H1 (cell line): ENCODE results near the gene GTF2H1. TPM values are rescaled to one million over a fixed set of nuclear protein-coding genes. Genes with fewer than 3 reads are reported as not detected.

Experiments used
- CTCF ChIA-PET: fragments of 300-600 bp; sonication (Branson Sonifier 250); formaldehyde crosslinking; loops from one replicate; lab custom pipeline; 2021; ENCODE audit not compliant: partially characterized antibody; lab: Charles Lee
- POLR2A ChIA-PET: fragments of 300-600 bp; sonication (Branson Sonifier 250); formaldehyde crosslinking; loops from one replicate; lab custom pipeline; 2021; ENCODE audit warnings: inconsistent platforms; ENCODE audit not compliant: partially characterized antibody; lab: Charles Lee
- DNase-seq, 2 experiments: peaks; one replicate each; pipeline versions ENCODE4 v3.0.0 to v3.0.0-alpha.2; 2010 to 2022; ENCODE audit warnings: low spot score in 2 of 2, low read depth in 1 of 2, mixed read lengths in 1 of 2
- FAIRE-seq: peaks from 2 replicates; lab custom pipeline; 2011; peaks lifted over from hg19 to GRCh38; lab: Jason Lieb, UNC
- H2AFZ ChIP-seq: 2 replicates; pipeline ENCODE4 v1.8.1; 2012; ENCODE audit warnings: low read length, inconsistent platforms
- H2AK5ac ChIP-seq: 2 replicates; pipeline ENCODE4 v1.6.1; 2013; ENCODE audit warnings: low read depth, low read length
- H2BK120ac ChIP-seq: replicated peaks from 2 replicates; pipeline ENCODE3; 2013; ENCODE audit warnings: low read depth, low read length, inconsistent platforms
- H2BK12ac ChIP-seq: 2 replicates; pipeline ENCODE4 v1.6.1; 2013; ENCODE audit warnings: low read depth, low read length
- H2BK15ac ChIP-seq: 2 replicates; pipeline ENCODE4 v1.6.1; 2013; ENCODE audit warnings: low read length
- H2BK20ac ChIP-seq: 2 replicates; pipeline ENCODE4 v1.6.1; 2013; ENCODE audit warnings: low read length
- H2BK5ac ChIP-seq: 2 replicates; pipeline ENCODE4 v1.6.1; 2013; ENCODE audit warnings: low read depth, low read length
- H3K14ac ChIP-seq: 2 replicates; pipeline ENCODE4 v1.6.1; 2013; ENCODE audit warnings: inconsistent platforms; ENCODE audit not compliant: insufficient read length
- H3K18ac ChIP-seq: 2 replicates; pipeline ENCODE4 v1.6.1; 2013; ENCODE audit warnings: low read length; ENCODE audit errors: extremely low read depth
- H3K23ac ChIP-seq: 2 replicates; pipeline ENCODE4 v1.6.1; 2013; ENCODE audit warnings: inconsistent platforms; ENCODE audit not compliant: insufficient read length
- H3K23me2 ChIP-seq: 2 replicates; pipeline ENCODE4 v1.6.1; 2013; ENCODE audit warnings: low read depth, low read length
- H3K27ac ChIP-seq: 2 replicates; pipeline ENCODE4 v1.6.1; 2011; ENCODE audit warnings: low read depth, low read length, inconsistent platforms
- H3K27me3 ChIP-seq, 4 experiments: replicated peaks in 1 of 4; 1 replicate in 1 of 4; 2 replicates in 3 of 4; pipeline versions ENCODE4 v1.6.1 to v1.8.1; 2011 to 2013; ENCODE audit warnings: low read length in 3 of 4, mild to moderate bottlenecking in 3 of 4, inconsistent platforms in 2 of 4, mixed read lengths in 2 of 4, moderate library complexity in 1 of 4; ENCODE audit not compliant: control insufficient read depth in 3 of 4, insufficient read depth in 3 of 4; ENCODE audit errors: extremely low read depth in 1 of 4
- H3K36me3 ChIP-seq, 4 experiments: 2 replicates each; pipeline versions ENCODE4 v1.6.1 to v1.8.1; 2011 to 2013; ENCODE audit warnings: mild to moderate bottlenecking in 4 of 4, low read length in 3 of 4, moderate library complexity in 2 of 4, control low read depth in 1 of 4, inconsistent platforms in 1 of 4; ENCODE audit not compliant: insufficient read depth in 4 of 4, control insufficient read depth in 2 of 4
- H3K4ac ChIP-seq: replicated peaks from 2 replicates; pipeline ENCODE3; 2013; ENCODE audit warnings: low read length, low read depth, mixed read lengths, inconsistent platforms; ENCODE audit not compliant: insufficient read length
- H3K4me1 ChIP-seq, 4 experiments: replicated peaks in 1 of 4; 1 replicate in 1 of 4; 2 replicates in 3 of 4; pipeline versions ENCODE4 v1.6.1 to v1.8.1; 2011 to 2013; ENCODE audit warnings: low read length in 3 of 4, inconsistent platforms in 2 of 4, mixed read lengths in 1 of 4; ENCODE audit not compliant: insufficient read depth in 4 of 4, control insufficient read depth in 3 of 4
- H3K4me2 ChIP-seq, 2 experiments: 2 replicates each; pipeline versions ENCODE4 v1.6.1 to v1.8.1; 2011 to 2013; ENCODE audit warnings: low read depth in 2 of 2, low read length in 2 of 2, control low read depth in 1 of 2, inconsistent platforms in 1 of 2, mild to moderate bottlenecking in 1 of 2; ENCODE audit not compliant: insufficient read depth in 1 of 2
- H3K4me3 ChIP-seq, 4 experiments: fragments of 200-600, 300-600 bp in 1 of 4; sonication (generic), shearing (Covaris generic), sonication (Bioruptor Twin) in 1 of 4; 2 replicates each; pipeline versions ENCODE4 v1.5.1 to v1.8.1; 2011 to 2016; ENCODE audit warnings: low read length in 4 of 4, low read depth in 3 of 4, control low read depth in 2 of 4, inconsistent platforms in 2 of 4, mild to moderate bottlenecking in 2 of 4, mixed read lengths in 1 of 4, moderate library complexity in 1 of 4; ENCODE audit not compliant: insufficient read depth in 2 of 4; ENCODE audit errors: extremely low read depth in 1 of 4
- H3K56ac ChIP-seq: replicated peaks from 2 replicates; pipeline ENCODE3; 2013; ENCODE audit warnings: low read depth, mild to moderate bottlenecking, mixed read lengths, low read length, inconsistent platforms; ENCODE audit not compliant: insufficient read length
- H3K79me1 ChIP-seq: 2 replicates; pipeline ENCODE4 v1.6.1; 2013; ENCODE audit warnings: low read depth, low read length, control low read depth
- H3K79me2 ChIP-seq, 2 experiments: 2 replicates each; pipeline versions ENCODE4 v1.6.1 to v1.8.1; 2012 to 2013; ENCODE audit warnings: low read length in 2 of 2, mild to moderate bottlenecking in 2 of 2, inconsistent platforms in 1 of 2; ENCODE audit not compliant: insufficient read depth in 2 of 2, control insufficient read depth in 1 of 2
- H3K9ac ChIP-seq, 4 experiments: replicated peaks in 1 of 4; 1 replicate in 1 of 4; 2 replicates in 3 of 4; pipeline versions ENCODE4 v1.6.1 to v1.8.1; 2011 to 2013; ENCODE audit warnings: low read depth in 3 of 4, low read length in 3 of 4, control low read depth in 2 of 4, mild to moderate bottlenecking in 2 of 4, moderate library complexity in 2 of 4, inconsistent platforms in 1 of 4; ENCODE audit errors: extremely low read depth in 1 of 4
- H3K9me3 ChIP-seq, 2 experiments: 2 replicates each; pipeline versions ENCODE4 v1.6.1 to v1.8.1; 2012 to 2013; ENCODE audit warnings: mild to moderate bottlenecking in 2 of 2, moderate library complexity in 2 of 2, control low read depth in 1 of 2, inconsistent platforms in 1 of 2, low read depth in 1 of 2, low read length in 1 of 2, mixed read lengths in 1 of 2; ENCODE audit not compliant: insufficient read depth in 2 of 2
- H4K20me1 ChIP-seq, 2 experiments: replicated peaks in 1 of 2; 2 replicates each; pipeline versions ENCODE3 to v1.8.1; 2011 to 2013; ENCODE audit warnings: inconsistent platforms in 2 of 2, low read length in 2 of 2, mild to moderate bottlenecking in 1 of 2; ENCODE audit not compliant: insufficient read depth in 2 of 2, control insufficient read depth in 1 of 2
- H4K5ac ChIP-seq: 2 replicates; pipeline ENCODE4 v1.6.1; 2013; ENCODE audit warnings: low read length, low read depth, mixed read lengths, inconsistent platforms; ENCODE audit not compliant: insufficient read length
- H4K8ac ChIP-seq: 2 replicates; pipeline ENCODE4 v1.8.0; 2013; ENCODE audit warnings: mild to moderate bottlenecking, moderate library complexity, low read length, inconsistent platforms; ENCODE audit not compliant: insufficient read depth; ENCODE audit errors: extremely low read depth
- H4K91ac ChIP-seq: replicated peaks from 2 replicates; pipeline ENCODE3; 2013; ENCODE audit warnings: low read length, mixed read lengths, inconsistent platforms; ENCODE audit not compliant: insufficient read length
- ASH2L ChIP-seq: fragments of 200-600, 300-600 bp; sonication (generic); IDR thresholded peaks from one replicate; pipeline ENCODE4 v1.7.1; 2017; ENCODE audit warnings: low read length
- CBX8 ChIP-seq: fragments of 300-800, 300-1000 bp; sonication (generic); IDR thresholded peaks from 2 replicates; pipeline ENCODE4 v1.7.1; 2016; ENCODE audit warnings: low read depth, low read length, borderline replicate concordance
- CTBP2 ChIP-seq: IDR thresholded peaks from 2 replicates; pipeline ENCODE4 v1.7.0; 2011; ENCODE audit warnings: borderline replicate concordance, mild to moderate bottlenecking, moderate library complexity, mixed read lengths, low read length; ENCODE audit not compliant: insufficient read depth, insufficient read length
- EGR1 ChIP-seq: IDR thresholded peaks from 2 replicates; pipeline ENCODE4 v1.6.1; 2011; ENCODE audit warnings: low read depth, low read length, borderline replicate concordance
- JUN ChIP-seq: IDR thresholded peaks from 2 replicates; pipeline ENCODE4 v1.6.1; 2011; ENCODE audit warnings: low read depth, mild to moderate bottlenecking, improper control_type of control experiment, low read length
- KDM5A ChIP-seq: fragments of 200-600 bp; IDR thresholded peaks from 2 replicates; pipeline ENCODE4 v1.7.1; 2012; ENCODE audit warnings: mild to moderate bottlenecking, low read length, inconsistent platforms, mixed read lengths
- NANOG ChIP-seq: IDR thresholded peaks from 2 replicates; pipeline ENCODE4 v1.6.1; 2011; ENCODE audit warnings: low read length, low read depth, mild to moderate bottlenecking, inconsistent platforms; ENCODE audit not compliant: insufficient read depth, poor library complexity, severe bottlenecking
- SAP30 ChIP-seq: fragments of 300-600 bp; sonication (generic); IDR thresholded peaks from 2 replicates; pipeline ENCODE4 v1.7.1; 2012; ENCODE audit warnings: low read length, moderate library complexity, mild to moderate bottlenecking, inconsistent platforms; ENCODE audit not compliant: insufficient read depth, insufficient replicate concordance
- SRF ChIP-seq: IDR thresholded peaks from 2 replicates; pipeline ENCODE4 v1.6.1; 2011; ENCODE audit warnings: mild to moderate bottlenecking, low read depth, low read length, moderate library complexity
- YY1 ChIP-seq: IDR thresholded peaks from 2 replicates; pipeline ENCODE4 v1.6.1; 2011; ENCODE audit warnings: low read depth, mild to moderate bottlenecking, low read length
- polyA plus RNA-seq, 7 experiments: library from polyadenylated mRNA; depleted of rRNA in 3 of 7; stranded (reverse) in 5 of 7; unstranded in 2 of 7; fragments of >200 nt in 5 of 7; fragments of 200-250 nt in 2 of 7; gene quantifications; 1 replicate in 5 of 7; 2 replicates in 1 of 7; 4 replicates in 1 of 7; pipeline versions ENCODE4 v1.2.1 to v1.2.3, GENCODE V29; 2011 to 2013; ENCODE audit warnings: missing spikeins in 2 of 7, mixed read lengths in 2 of 7
- total RNA-seq: library from RNA; stranded (reverse); fragmentation: NEBNext Ultra II Directional; extraction: Animal tissue kit (Norgen Biotek cat#: 25700); gene quantifications from 2 replicates; pipeline ENCODE4 v1.2.1, GENCODE V29; 2021

GTF2H1 gene
- total and polyA plus RNA-seq, 2 of the 8 experiments (the other 6 are each of a cell fraction or from before 2014, with no cell fraction given): 9.1 to 26.3 TPM

GRCh38 chr11:18304745-18305144, 17.6 kb upstream of the GTF2H1 start:
- CTCF ChIA-PET: no interaction called here
- peaks cover 8 to 61% (median 26%) of the 10 kb centered on the region in 4 experiments; a peak in 7 of 8 replicates for H3K36me3 ChIP-seq
- no peak for FAIRE-seq

More at GRCh38 chr11:18304745-18305144, 17.6 kb upstream of the GTF2H1 start:
- H2BK15ac ChIP-seq: no peak overlapping the region
- no peaks in the 10 kb centered on the region for H3K9me3 ChIP-seq
- H3K4me3 ChIP-seq: no peak overlapping the region
- no peaks in the 10 kb centered on the region for H4K20me1 ChIP-seq
- no peak overlapping the region for H2BK5ac ChIP-seq
- no peak overlapping the region for H3K27ac ChIP-seq
- H3K4me2 ChIP-seq: no peak overlapping the region
- no peaks in the 10 kb centered on the region for H3K27me3 ChIP-seq
- H3K23me2 ChIP-seq: peaks cover 2% of the 10 kb centered on the region; the same call in 1 of the 2 replicates
- no peaks in the 10 kb centered on the region for H3K79me1 ChIP-seq
- H3K23ac ChIP-seq: no peak overlapping the region
- no peaks in the 10 kb centered on the region for H3K79me2 ChIP-seq
- no peak overlapping the region for H2AFZ ChIP-seq
- H2BK120ac ChIP-seq: no peak overlapping the region
- POLR2A ChIA-PET: no interaction called here
- H3K4ac ChIP-seq: no peak overlapping the region
- H2AK5ac ChIP-seq: no peak overlapping the region
- H3K56ac ChIP-seq: no peak overlapping the region
- no peak overlapping the region for H3K9ac ChIP-seq
- no peak overlapping the region for H4K5ac ChIP-seq
- DNase-seq: no peak
- no peak overlapping the region for H2BK20ac ChIP-seq
- H4K8ac ChIP-seq: no peak overlapping the region
- no peak overlapping the region for H3K18ac ChIP-seq
- TF ChIP-seq YY1 (no peak), KDM5A (no peak), CTBP2 (no peak), EGR1 (no peak), NANOG (no peak), SRF (no peak), CBX8 (no peak), SAP30 (no peak), ASH2L (no peak), JUN (no peak)
- no peak overlapping the region for H3K14ac ChIP-seq
- no peaks in the 10 kb centered on the region for H3K4me1 ChIP-seq
- H2BK12ac ChIP-seq: no peak overlapping the region
- no peak overlapping the region for H4K91ac ChIP-seq
